GM13977 (cell line): ENCODE data around the gene JADE1.

Experiments used
- DNase-seq: peaks from one replicate; pipeline ENCODE4 v3.0.0; 2012; ENCODE audit warnings: low spot score
- CTCF ChIP-seq: IDR thresholded peaks from 2 replicates; pipeline ENCODE4 v1.5.1; 2012; ENCODE audit warnings: mild to moderate bottlenecking, control low read depth; ENCODE audit not compliant: insufficient read depth; ENCODE audit errors: extremely low read depth, missing control alignments
- in situ Hi-C: fragments of 300-500 bp; cut with MboI; formaldehyde crosslinking; loops from one replicate; pipeline ENCODE4 v1.12.0; 2022; ENCODE audit warnings: low sequenced_read_pairs, low pct_unique_long_range_greater_than_20kb, mixed read lengths, inconsistent platforms; ENCODE audit not compliant: unreplicated experiment

JADE1 gene

GRCh38 chr4:128840711-128841318 is 31.3 kb downstream of the JADE1 start:
- no peak for DNase-seq

GRCh38 chr4:128841402-128841801 is 31.9 kb downstream of the JADE1 start:
- TF ChIP-seq CTCF: no peak
- no peak for DNase-seq
- in situ Hi-C loops: no loop called here

More at GRCh38 chr4:128840711-128841318, 31.3 kb downstream of the JADE1 start:
- in situ Hi-C loops: no loop called here
- TF ChIP-seq CTCF: no peak

GRCh38 chr4:128844931-128845330 is 35.4 kb downstream of the JADE1 start:
- no peak for DNase-seq
- TF ChIP-seq CTCF: no peak
- in situ Hi-C loops: no loop called here

GRCh38 chr4:128846063-128846462 is 36.6 kb downstream of the JADE1 start:
- no peak for TF ChIP-seq CTCF
- no peak for DNase-seq
- in situ Hi-C loops: no loop called here

- TF ChIP-seq CTCF: no peak
- no peak for DNase-seq
These were observed 37.7 kb downstream of the JADE1 start for GRCh38 chr4:128847082-128847724.

GRCh38 chr4:128848461-128848860 is 39.0 kb downstream of the JADE1 start:
- in situ Hi-C loops: no loop called here
- no peak for DNase-seq
- no peak for TF ChIP-seq CTCF

More at GRCh38 chr4:128847082-128847724, 37.7 kb downstream of the JADE1 start:
- in situ Hi-C loops: no loop called here
